ENCODE results near the gene PALM. TPM values are rescaled to one million over a fixed set of nuclear protein-coding genes. Genes with fewer than 3 reads are reported as not detected.

PALM gene
- total and polyA plus RNA-seq, 4 experiments from 2014 or later: not detected

DNA sequence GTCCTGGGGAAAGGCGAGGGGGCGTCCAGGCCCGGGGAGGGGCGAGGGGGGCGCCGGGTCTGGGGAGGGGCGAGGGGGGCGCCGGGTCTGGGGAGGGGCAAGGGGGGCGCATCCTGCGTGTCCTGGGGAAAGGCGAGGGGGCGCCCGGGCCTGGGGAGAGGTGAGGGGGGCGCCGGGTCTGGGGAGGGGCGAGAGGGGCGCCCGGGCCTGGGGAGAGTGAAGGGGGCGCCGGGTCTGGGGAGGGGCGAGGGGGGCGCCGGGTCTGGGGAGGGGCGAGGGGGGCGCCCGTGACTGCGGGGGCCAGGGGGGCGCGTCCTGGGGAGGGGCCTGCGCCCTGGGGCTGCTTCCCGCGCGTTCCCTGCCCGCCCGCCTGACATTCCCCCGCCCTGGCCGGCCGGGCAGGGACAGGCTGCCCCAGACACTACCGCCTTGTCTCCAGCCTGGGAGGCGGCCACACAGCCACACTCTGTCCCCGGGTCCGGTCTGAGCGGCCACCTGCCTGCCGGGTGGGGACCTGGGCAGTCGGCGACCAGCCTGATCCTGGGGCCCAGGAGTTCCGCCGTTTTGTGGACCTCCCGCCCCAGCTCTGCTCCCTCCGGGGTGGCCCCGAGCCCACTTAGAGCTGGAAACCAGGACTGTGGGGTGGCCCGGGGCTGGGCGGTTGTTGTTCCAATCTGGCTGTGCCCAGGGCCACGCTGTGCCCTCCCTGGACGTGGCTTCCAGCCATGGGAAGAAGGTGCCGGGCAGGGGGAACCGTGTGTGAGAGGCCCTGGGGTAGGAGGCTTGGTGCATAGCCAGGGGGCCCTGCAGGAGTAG, 11.8 kb downstream of the PALM start:
- Mint-ChIP-seq H3K27me3 (peaks cover 14 to 20% of the 10 kb centered on the region in 2 donors), H3K4me3 (no peak overlapping the region), H3K4me1 (no peaks in the 10 kb centered on the region), H3K9me3 (peaks cover 0 to 5% (median 3%) of the 10 kb centered on the region in 8 donors), H3K36me3 (no peaks in the 10 kb centered on the region), H3K27ac (no peak overlapping the region)
- POLR2A ChIA-PET (ENCODE audit: partially characterized antibody): no interaction called here
- H3K9me3 ChIP-seq (ENCODE audit: control insufficient read depth in 1 of 2, low read length in 2 of 2): no peaks in the 10 kb centered on the region
- CTCF ChIA-PET (ENCODE audit: partially characterized antibody): no interaction called here
- H3K27me3 ChIP-seq (ENCODE audit: insufficient read depth, low read length): no peaks in the 10 kb centered on the region
- no peak for DNase-seq
- intact Hi-C loops (cut with micrococcal nuclease): no loop called here
- no peaks in the 10 kb centered on the region for H3K36me3 ChIP-seq (ENCODE audit: insufficient read depth, low read length)
- H3K27ac ChIP-seq (ENCODE audit: low read depth, low read length): no peak overlapping the region
- H3K4me3 ChIP-seq (ENCODE audit: low read length in 2 of 2): no peak overlapping the region
- H3K4me1 ChIP-seq (ENCODE audit: insufficient read depth, low read length): no peaks in the 10 kb centered on the region

DNA sequence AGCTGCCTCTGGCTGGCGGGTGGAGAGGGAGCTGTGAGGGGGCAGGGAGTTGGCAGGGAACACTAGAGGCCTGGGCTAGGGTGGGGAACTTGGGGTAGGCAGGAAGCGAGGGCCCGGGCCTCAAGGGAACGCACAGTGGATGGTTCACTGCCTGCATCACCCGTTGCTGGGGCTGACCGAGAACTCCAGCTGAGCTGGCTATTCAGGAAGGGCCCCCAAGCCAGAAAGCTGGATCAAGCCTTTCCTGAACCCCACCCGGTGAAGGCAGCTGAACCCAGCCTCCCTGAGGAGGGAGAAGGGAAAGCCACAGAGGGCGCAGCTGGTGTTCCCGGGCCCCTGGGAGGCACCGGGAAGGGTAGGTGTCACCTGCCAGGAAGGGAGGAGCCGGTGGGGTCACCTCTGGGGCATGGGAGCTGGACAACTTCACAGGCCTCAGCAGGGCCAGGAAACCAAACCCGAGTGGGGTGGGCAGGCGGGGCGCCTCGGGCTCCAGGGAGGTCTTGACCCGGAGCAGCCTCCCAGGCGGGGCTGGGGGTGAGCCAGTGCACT, 13.9 kb downstream of the PALM start:
- no peak for DNase-seq
- Histone ChIP-seq H3K27ac (ENCODE audit: low read depth, low read length) (no peak overlapping the region), H3K4me3 (ENCODE audit: low read length in 2 of 2) (no peak overlapping the region), H3K9me3 (ENCODE audit: control insufficient read depth in 1 of 2, low read length in 2 of 2) (no peaks in the 10 kb centered on the region), H3K27me3 (ENCODE audit: insufficient read depth, low read length) (no peaks in the 10 kb centered on the region), H3K36me3 (ENCODE audit: insufficient read depth, low read length) (no peaks in the 10 kb centered on the region), H3K4me1 (ENCODE audit: insufficient read depth, low read length) (no peaks in the 10 kb centered on the region)
- no peak overlapping the region for H3K27ac Mint-ChIP-seq
- POLR2A ChIA-PET (ENCODE audit: partially characterized antibody): no interaction called here
- intact Hi-C loops (cut with micrococcal nuclease): no loop called here
- H3K9me3 Mint-ChIP-seq: no peaks in the 10 kb centered on the region
- H3K4me3 Mint-ChIP-seq: no peak overlapping the region
- no peaks in the 10 kb centered on the region for H3K36me3 Mint-ChIP-seq
- peaks cover 9 to 16% of the 10 kb centered on the region in 2 donors for H3K27me3 Mint-ChIP-seq
- H3K4me1 Mint-ChIP-seq: no peaks in the 10 kb centered on the region
- CTCF ChIA-PET (ENCODE audit: partially characterized antibody): no interaction called here

DNA sequence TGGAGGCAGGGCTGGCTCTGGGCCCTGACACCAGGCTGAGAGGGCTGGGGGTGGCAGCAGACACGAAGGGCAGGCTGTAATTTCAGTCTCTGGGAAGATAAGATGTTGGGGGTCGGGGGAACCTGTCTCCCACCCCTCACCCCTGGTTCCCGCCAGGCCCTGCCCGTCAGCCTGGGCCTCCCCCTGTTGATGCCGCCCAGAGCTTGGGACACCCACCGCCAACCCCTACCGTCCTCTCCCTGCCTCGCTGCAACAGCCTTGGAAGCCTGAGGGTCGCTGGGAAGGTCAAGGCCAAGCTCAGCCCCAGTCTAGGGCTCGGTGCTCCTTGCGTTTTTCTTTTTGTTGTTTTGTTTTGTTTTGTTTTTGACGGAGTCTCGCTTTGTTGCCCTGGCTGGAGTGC, 14.5 kb downstream of the PALM start:
- no peak overlapping the region for H3K27ac ChIP-seq (ENCODE audit: low read depth, low read length)
- H3K4me3 ChIP-seq (ENCODE audit: low read length in 2 of 2): no peak overlapping the region
- intact Hi-C loops (cut with micrococcal nuclease): no loop called here
- Mint-ChIP-seq H3K36me3 (no peaks in the 10 kb centered on the region), H3K9me3 (no peaks in the 10 kb centered on the region), H3K27me3 (peaks cover 6 to 12% of the 10 kb centered on the region in 2 donors), H3K27ac (no peak overlapping the region), H3K4me1 (no peaks in the 10 kb centered on the region), H3K4me3 (no peak overlapping the region)
- no peaks in the 10 kb centered on the region for H3K9me3 ChIP-seq (ENCODE audit: control insufficient read depth in 1 of 2, low read length in 2 of 2)
- H3K27me3 ChIP-seq (ENCODE audit: insufficient read depth, low read length): no peaks in the 10 kb centered on the region
- H3K36me3 ChIP-seq (ENCODE audit: insufficient read depth, low read length): no peaks in the 10 kb centered on the region
- no peak for DNase-seq
- H3K4me1 ChIP-seq (ENCODE audit: insufficient read depth, low read length): no peaks in the 10 kb centered on the region
- CTCF ChIA-PET (ENCODE audit: partially characterized antibody): no interaction called here
- POLR2A ChIA-PET (ENCODE audit: partially characterized antibody): no interaction called here

DNA sequence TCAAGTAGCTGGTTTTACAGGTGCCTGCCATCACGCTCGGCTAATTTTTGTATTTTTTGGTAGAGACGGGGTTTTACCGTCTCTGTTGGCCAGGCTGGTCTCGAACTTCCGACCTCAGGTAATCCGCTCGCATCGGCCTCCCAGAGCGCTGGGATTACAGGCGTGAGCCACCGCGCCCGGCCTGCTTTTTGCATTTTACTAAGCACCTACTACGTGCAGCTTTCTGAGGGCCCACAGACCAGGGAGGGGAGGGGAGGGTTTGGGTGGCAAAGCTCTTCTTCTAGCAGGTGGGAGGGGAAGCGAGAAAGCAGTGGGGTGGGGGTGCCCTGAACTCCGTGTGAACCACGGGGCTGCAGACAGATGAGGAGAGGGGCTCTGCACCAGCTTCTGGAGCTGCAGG, 15.0 kb downstream of the PALM start:
- Mint-ChIP-seq H3K9me3 (no peaks in the 10 kb centered on the region), H3K27ac (no peak overlapping the region), H3K4me3 (no peak overlapping the region), H3K4me1 (no peaks in the 10 kb centered on the region), H3K27me3 (peaks cover 4 to 9% of the 10 kb centered on the region in 2 donors), H3K36me3 (no peaks in the 10 kb centered on the region)
- intact Hi-C loops (cut with micrococcal nuclease): no loop called here
- ChIA-PET POLR2A (ENCODE audit: partially characterized antibody) (no interaction called here), CTCF (ENCODE audit: partially characterized antibody) (no interaction called here)
- H3K4me3 ChIP-seq (ENCODE audit: low read length in 2 of 2): no peak overlapping the region
- no peaks in the 10 kb centered on the region for H3K4me1 ChIP-seq (ENCODE audit: insufficient read depth, low read length)
- H3K9me3 ChIP-seq (ENCODE audit: control insufficient read depth in 1 of 2, low read length in 2 of 2): no peaks in the 10 kb centered on the region
- no peaks in the 10 kb centered on the region for H3K36me3 ChIP-seq (ENCODE audit: insufficient read depth, low read length)
- H3K27ac ChIP-seq (ENCODE audit: low read depth, low read length): no peak overlapping the region
- no peak for DNase-seq
- no peaks in the 10 kb centered on the region for H3K27me3 ChIP-seq (ENCODE audit: insufficient read depth, low read length)

DNA sequence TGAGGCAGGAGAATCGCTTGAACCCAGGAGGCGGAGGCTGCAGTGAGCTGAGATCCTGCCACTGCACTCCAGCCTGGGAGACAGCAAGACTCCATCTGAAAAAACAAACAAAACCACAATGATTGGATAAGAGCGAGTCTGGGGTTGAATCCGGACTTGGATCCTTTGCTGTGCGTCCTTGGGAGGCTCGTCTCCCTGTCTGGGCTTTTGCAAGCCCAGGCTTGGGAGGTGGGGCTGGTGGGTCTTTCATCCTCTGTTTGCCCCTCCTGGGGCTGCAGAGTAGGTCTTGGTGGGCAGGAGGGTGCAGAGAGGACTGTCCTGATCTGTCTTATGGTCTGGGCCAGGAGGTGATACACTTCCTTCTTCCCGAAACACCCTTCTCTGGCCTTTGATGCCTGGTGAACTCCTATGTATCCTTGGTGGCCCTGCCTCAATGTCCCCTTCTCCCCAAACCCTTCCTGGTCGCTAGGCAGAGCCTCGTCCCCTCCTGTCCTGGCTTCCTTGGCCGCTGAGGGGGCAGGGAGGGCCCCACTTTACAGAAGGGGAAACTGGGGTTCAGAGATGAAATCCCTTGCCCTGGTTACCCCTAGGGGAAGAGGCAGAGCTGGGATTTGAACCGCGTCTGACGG, 16.8 kb downstream of the PALM start:
- no peak for DNase-seq
- H3K4me1 ChIP-seq (ENCODE audit: insufficient read depth, low read length): no peaks in the 10 kb centered on the region
- H3K36me3 ChIP-seq (ENCODE audit: insufficient read depth, low read length): no peaks in the 10 kb centered on the region
- Mint-ChIP-seq H3K4me3 (no peak overlapping the region), H3K27ac (no peak overlapping the region), H3K27me3 (peaks cover 4 to 9% of the 10 kb centered on the region in 2 donors), H3K4me1 (no peaks in the 10 kb centered on the region), H3K36me3 (no peaks in the 10 kb centered on the region), H3K9me3 (no peaks in the 10 kb centered on the region)
- ChIA-PET CTCF (ENCODE audit: partially characterized antibody) (no interaction called here), POLR2A (ENCODE audit: partially characterized antibody) (no interaction called here)
- no peak overlapping the region for H3K27ac ChIP-seq (ENCODE audit: low read depth, low read length)
- H3K4me3 ChIP-seq (ENCODE audit: low read length in 2 of 2): no peak overlapping the region
- intact Hi-C loops (cut with micrococcal nuclease): no loop called here
- H3K9me3 ChIP-seq (ENCODE audit: control insufficient read depth in 1 of 2, low read length in 2 of 2): no peaks in the 10 kb centered on the region
- H3K27me3 ChIP-seq (ENCODE audit: insufficient read depth, low read length): no peaks in the 10 kb centered on the region

DNA sequence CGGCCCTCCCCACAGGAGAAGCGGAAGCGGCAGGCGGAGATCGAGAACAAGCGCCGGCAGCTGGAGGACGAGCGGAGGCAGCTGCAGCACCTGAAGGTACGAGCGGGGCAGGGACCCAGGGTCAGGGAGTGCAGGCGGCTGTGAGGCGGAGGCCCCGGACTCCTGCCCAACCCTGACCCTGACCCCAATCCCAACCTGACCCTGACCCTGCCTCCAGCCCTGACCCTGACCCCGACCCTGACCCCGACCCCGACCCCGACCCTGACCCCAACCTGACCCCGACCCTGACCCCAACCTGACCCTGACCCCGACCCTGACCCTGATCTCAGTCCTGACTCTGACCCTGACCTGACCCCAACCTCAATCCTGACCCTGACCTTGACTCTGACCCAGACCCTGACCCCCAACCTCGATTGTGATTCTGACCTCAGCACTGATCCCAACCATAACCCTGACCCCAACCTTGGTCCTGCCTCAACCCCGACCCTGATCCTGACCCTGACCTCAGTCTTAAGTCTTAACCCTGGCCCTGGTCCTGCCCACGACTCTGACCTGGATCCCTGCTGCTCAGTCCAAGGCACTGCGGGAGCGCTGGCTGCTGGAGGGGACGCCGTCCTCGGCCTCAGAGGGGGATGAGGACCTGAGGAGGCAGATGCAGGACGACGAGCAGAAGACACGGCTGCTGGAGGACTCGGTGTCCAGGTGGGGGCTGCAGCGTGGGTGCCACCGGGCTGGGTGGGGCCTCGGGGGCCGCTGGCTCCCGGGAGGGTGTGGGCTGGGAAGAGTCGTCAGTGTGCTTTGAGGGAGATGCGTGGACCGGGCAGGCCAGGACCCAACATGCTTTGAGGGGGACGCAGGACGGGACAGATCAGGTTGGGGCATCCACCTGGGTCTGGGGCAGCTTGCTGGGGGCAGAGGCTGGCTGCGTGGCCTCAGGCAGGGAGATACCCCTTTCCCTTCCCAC, 18.5 kb downstream of the PALM start:
- Mint-ChIP-seq H3K27me3 (peaks cover 1 to 7% of the 10 kb centered on the region in 2 donors), H3K9me3 (no peaks in the 10 kb centered on the region), H3K4me1 (no peaks in the 10 kb centered on the region), H3K27ac (no peak overlapping the region), H3K4me3 (no peak overlapping the region), H3K36me3 (no peaks in the 10 kb centered on the region)
- no peaks in the 10 kb centered on the region for H3K4me1 ChIP-seq (ENCODE audit: insufficient read depth, low read length)
- ChIA-PET POLR2A (ENCODE audit: partially characterized antibody) (no interaction called here), CTCF (ENCODE audit: partially characterized antibody) (no interaction called here)
- H3K36me3 ChIP-seq (ENCODE audit: insufficient read depth, low read length): no peaks in the 10 kb centered on the region
- H3K27me3 ChIP-seq (ENCODE audit: insufficient read depth, low read length): no peaks in the 10 kb centered on the region
- intact Hi-C loops (cut with micrococcal nuclease): no loop called here
- H3K9me3 ChIP-seq (ENCODE audit: control insufficient read depth in 1 of 2, low read length in 2 of 2): no peaks in the 10 kb centered on the region
- no peak overlapping the region for H3K4me3 ChIP-seq (ENCODE audit: low read length in 2 of 2)
- no peak overlapping the region for H3K27ac ChIP-seq (ENCODE audit: low read depth, low read length)
- DNase-seq: no peak

DNA sequence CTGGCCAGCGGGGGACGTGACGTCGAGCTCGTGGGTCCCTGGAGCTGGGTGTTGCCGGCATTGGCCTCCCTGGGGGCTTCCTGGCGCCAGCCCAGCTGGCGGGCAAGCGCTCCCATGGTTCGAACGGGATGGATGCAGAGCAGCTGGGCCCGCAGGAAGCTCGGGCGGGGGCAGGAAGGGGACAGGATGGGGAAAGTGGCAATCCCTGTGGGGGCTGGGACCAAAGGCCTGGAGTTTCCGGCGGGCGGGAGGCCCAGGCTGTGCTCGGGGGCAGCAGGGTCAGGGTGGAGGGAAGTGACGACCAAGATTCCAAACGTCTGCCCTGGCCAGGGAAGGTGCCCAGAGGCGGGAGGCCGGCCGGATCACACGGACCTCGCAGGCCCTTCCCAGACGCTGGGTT, 19.3 kb downstream of the PALM start:
- POLR2A ChIA-PET (ENCODE audit: partially characterized antibody): no interaction called here
- Histone ChIP-seq H3K27ac (ENCODE audit: low read depth, low read length) (no peak overlapping the region), H3K4me1 (ENCODE audit: insufficient read depth, low read length) (no peaks in the 10 kb centered on the region), H3K36me3 (ENCODE audit: insufficient read depth, low read length) (no peaks in the 10 kb centered on the region), H3K27me3 (ENCODE audit: insufficient read depth, low read length) (no peaks in the 10 kb centered on the region), H3K9me3 (ENCODE audit: control insufficient read depth in 1 of 2, low read length in 2 of 2) (no peaks in the 10 kb centered on the region), H3K4me3 (ENCODE audit: low read length in 2 of 2) (no peak overlapping the region)
- Mint-ChIP-seq H3K36me3 (no peaks in the 10 kb centered on the region), H3K27me3 (peaks cover 1 to 7% of the 10 kb centered on the region in 2 donors), H3K4me1 (peaks cover 0 to 7% (median under 1%) of the 10 kb centered on the region in 4 donors), H3K27ac (no peak overlapping the region), H3K4me3 (no peak overlapping the region), H3K9me3 (peaks cover 0 to 1% (median 0%) of the 10 kb centered on the region in 8 donors)
- intact Hi-C loops (cut with micrococcal nuclease): no loop called here
- CTCF ChIA-PET (ENCODE audit: partially characterized antibody): no interaction called here
- DNase-seq: no peak
